GM10266 (cell line): ENCODE measurements around the gene TRIM63.

ENCODE experiments used
- DNase-seq: peaks from one replicate; pipeline ENCODE4 v3.0.0; 2012; ENCODE audit errors: extremely low spot score
- CTCF ChIP-seq: IDR thresholded peaks from 2 replicates; pipeline ENCODE4 v1.5.1; 2012; ENCODE audit warnings: mild to moderate bottlenecking, low read depth; ENCODE audit not compliant: control insufficient read depth, insufficient read depth; ENCODE audit errors: missing control alignments

The TRIM63 gene

GRCh38 chr1:26066857-26067256 lies 573 bp downstream of the TRIM63 start:
- DNase-seq: no peak
- TF ChIP-seq CTCF: no peak

- DNase-seq: no peak
- no peak for TF ChIP-seq CTCF
Observed at GRCh38 chr1:26066160-26066559, 1.3 kb downstream of the TRIM63 start.

GRCh38 chr1:26064553-26064952 lies 2.9 kb downstream of the TRIM63 start:
- no peak for TF ChIP-seq CTCF
- DNase-seq: no peak

DNA sequence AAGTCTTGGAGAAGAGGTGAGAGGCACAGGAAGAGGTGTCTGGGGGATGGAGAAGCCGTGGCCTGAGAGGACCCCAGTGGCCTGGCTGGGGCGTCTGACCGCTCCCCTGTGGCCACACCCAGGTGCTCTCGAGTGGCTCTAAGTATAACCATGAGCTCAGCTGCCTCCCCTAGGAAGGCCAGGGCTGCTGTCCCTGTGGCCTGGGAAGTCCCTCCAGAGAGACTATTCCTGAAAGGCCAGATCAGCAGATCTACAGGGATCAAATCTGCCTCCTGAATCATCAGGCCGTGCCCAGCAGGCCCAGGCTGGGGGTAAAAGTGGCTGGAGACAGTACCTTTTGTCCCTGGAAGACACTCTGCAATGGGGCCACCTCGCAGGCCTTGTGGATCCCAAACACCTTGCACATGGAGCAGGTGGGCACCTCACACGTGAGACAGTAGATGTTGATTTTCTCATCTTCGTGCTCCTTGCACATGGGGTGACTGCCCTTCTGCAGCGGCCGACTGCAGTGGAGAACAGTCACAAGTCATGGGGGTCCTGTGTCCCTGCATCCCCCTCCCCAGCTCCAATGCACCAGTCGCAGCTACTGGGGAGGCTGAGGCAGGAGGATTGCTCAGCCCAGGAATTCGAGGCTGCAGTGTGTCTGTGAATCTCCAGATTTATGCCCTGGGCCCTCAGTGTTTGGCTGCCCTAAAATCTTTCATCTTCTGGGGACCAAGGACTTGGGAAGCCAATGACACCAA lies 6.4 kb downstream of the TRIM63 start:
- no peak for DNase-seq
- no peak for TF ChIP-seq CTCF

- TF ChIP-seq CTCF: no peak
- no peak for DNase-seq
Observed at GRCh38 chr1:26059906-26060305, 7.5 kb downstream of the TRIM63 start.

DNA sequence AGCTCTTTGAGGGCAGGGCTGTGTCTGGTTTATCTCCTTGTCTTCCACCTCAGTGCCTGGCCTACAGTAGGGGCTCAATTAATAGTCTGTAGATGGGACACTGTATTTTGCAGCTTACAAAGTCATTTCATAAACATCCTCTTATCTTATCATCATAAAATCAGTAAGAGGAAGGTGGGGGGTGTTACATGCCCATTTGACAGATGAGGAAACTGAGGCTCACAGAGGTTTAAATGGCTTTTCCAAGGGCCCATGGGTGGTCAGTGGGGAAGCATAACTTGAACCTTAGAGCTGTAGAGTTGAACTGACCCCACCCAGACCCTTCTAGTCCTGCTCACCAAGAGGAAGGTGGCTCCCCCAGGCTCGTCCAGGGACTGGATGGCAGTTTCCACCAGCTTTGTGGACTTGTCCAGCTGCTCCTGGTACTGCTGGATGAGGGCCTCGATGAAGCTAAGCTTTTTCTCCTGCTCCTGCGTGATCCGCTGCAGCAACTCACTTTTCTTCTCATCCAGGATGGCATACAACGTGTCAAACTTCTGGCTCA lies 9.3 kb downstream of the TRIM63 start:
- no peak for DNase-seq
- TF ChIP-seq CTCF: no peak

DNA sequence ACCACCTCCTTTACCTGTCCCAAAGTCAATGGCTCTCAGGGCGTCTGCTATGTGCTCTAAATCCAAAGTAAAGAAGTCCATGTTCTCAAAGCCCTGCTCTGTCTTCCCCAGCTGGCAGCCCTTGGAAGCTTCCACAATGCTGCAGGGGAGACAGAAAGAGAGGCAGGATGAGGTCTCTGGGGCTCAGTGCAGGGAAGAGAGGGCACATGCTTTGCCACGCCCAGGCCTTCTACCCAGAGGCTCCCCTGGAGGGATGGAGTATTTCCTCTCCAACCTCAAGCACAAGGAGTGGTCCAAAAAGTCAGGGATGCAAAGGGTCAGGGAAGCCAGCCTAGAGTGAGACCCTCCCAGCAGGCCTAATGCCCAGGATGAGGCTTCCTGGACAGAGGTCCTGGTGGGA lies 10.2 kb downstream of the TRIM63 start:
- TF ChIP-seq CTCF: no peak
- no peak for DNase-seq
